ENCODE data around the gene AGAP1. TPM values are rescaled to one million over a fixed set of nuclear protein-coding genes. Genes with fewer than 3 reads are reported as not detected.

Gene AGAP1
- total and polyA plus RNA-seq, 2 donors = 1.7 to 3.0 TPM

- H3K4me3 ChIP-seq (ENCODE audit: low read length in 2 of 2) = no peak overlapping the region
- 96% methylated on average over 5 of the region's 5 CpGs for WGBS
- no peaks in the 10 kb centered on the region for H3K9me3 ChIP-seq (ENCODE audit: control insufficient read depth in 2 of 2, insufficient read depth in 1 of 2, low read length in 1 of 2)
- no peak for DNase-seq (ENCODE audit: low read depth in 6 of 9, low spot score in 9 of 9)
- no peaks in the 10 kb centered on the region for H3K4me1 ChIP-seq (ENCODE audit: control insufficient read depth in 2 of 2, insufficient read depth in 2 of 2, low read length in 2 of 2)
- no peak overlapping the region for H3K27ac ChIP-seq (ENCODE audit: low read depth in 1 of 2, low read length in 1 of 2)
- no peaks in the 10 kb centered on the region for H3K27me3 ChIP-seq (ENCODE audit: control insufficient read depth in 2 of 2, insufficient read depth in 1 of 2, low read length in 1 of 2)
- no peaks in the 10 kb centered on the region for H3K36me3 ChIP-seq (ENCODE audit: control insufficient read depth in 2 of 2, insufficient read depth in 2 of 2, low read length in 1 of 2)
Measured at GRCh38 chr2:235532307-235532706, 38.5 kb downstream of the AGAP1 start.

DNA sequence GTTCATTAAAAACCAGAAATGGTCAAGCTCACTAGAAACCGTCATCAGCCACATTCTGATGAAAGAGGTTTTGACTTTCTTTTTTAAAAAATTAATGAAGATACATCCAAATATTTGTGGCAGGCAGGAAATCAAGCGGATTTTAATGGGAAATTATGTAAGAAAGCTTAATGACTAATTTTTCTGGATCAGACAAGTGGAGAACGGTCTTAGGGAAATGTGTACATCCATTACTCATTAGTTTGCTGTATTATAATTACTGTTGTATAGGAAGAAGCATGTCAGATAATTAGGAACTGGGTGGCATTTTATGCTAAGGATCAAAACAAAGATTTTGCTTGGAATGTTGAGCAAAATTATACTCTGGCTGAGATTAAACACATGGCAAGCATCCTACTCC is 39.4 kb downstream of the AGAP1 start:
- DNase-seq (ENCODE audit: low read depth in 6 of 9, low spot score in 9 of 9) = no peak
- Histone ChIP-seq H3K4me3 (ENCODE audit: low read length in 2 of 2) (no peak overlapping the region), H3K27ac (ENCODE audit: low read depth in 1 of 2, low read length in 1 of 2) (no peak overlapping the region), H3K4me1 (ENCODE audit: control insufficient read depth in 2 of 2, insufficient read depth in 2 of 2, low read length in 2 of 2) (no peaks in the 10 kb centered on the region), H3K27me3 (ENCODE audit: control insufficient read depth in 2 of 2, insufficient read depth in 1 of 2, low read length in 1 of 2) (no peaks in the 10 kb centered on the region), H3K36me3 (ENCODE audit: control insufficient read depth in 2 of 2, insufficient read depth in 2 of 2, low read length in 1 of 2) (no peaks in the 10 kb centered on the region), H3K9me3 (ENCODE audit: control insufficient read depth in 2 of 2, insufficient read depth in 1 of 2, low read length in 1 of 2) (no peaks in the 10 kb centered on the region)
- 89% methylated on average over 3 of the region's 3 CpGs for WGBS

GRCh38 chr2:235533616-235534385 is 40.0 kb downstream of the AGAP1 start:
- no peak for DNase-seq (ENCODE audit: low read depth in 6 of 9, low spot score in 9 of 9)
- Histone ChIP-seq H3K36me3 (ENCODE audit: control insufficient read depth in 2 of 2, insufficient read depth in 2 of 2, low read length in 1 of 2) (no peaks in the 10 kb centered on the region), H3K4me3 (ENCODE audit: low read length in 2 of 2) (no peak overlapping the region), H3K27me3 (ENCODE audit: control insufficient read depth in 2 of 2, insufficient read depth in 1 of 2, low read length in 1 of 2) (no peaks in the 10 kb centered on the region), H3K9me3 (ENCODE audit: control insufficient read depth in 2 of 2, insufficient read depth in 1 of 2, low read length in 1 of 2) (no peaks in the 10 kb centered on the region), H3K27ac (ENCODE audit: low read depth in 1 of 2, low read length in 1 of 2) (no peak overlapping the region), H3K4me1 (ENCODE audit: control insufficient read depth in 2 of 2, insufficient read depth in 2 of 2, low read length in 2 of 2) (no peaks in the 10 kb centered on the region)
- 94% methylated on average over 20 of the region's 20 CpGs for WGBS

DNA sequence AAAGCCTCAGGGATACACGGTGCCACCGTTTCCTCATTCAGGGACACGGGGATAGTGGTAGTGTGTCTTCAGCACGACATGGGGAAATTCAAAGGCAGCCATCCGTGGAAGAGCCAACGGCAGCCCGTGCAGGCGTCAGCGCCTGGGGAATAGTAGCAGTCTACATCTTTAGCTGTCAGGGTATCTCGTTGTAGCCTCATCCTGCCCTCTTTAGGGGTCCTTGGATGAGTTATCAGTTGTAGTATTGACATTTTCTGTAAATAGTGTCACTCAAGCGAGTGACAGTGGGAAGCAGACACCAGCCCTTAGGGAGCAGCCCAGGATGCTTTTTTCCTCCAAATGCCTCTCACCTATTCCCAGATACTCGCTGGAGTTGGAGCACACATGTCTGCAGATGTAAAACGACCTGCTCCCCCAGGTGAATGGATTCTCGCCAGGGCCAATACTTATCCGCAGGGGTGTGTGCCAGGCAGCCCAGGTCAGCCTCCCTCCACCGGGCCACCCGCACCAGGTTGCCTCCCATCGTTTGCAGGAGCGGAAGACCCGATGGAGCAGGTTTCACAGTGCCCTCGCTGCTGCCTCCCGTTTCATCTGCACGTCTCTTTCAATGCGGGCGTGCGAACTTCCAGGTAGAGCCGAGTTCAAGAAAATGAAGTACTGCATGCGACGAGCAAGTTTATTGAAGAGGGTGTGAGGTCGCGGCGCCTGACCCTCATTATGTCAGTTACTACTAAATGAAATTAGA is 41.0 kb downstream of the AGAP1 start:
- Histone ChIP-seq H3K4me1 (ENCODE audit: control insufficient read depth in 2 of 2, insufficient read depth in 2 of 2, low read length in 2 of 2) (no peaks in the 10 kb centered on the region), H3K27ac (ENCODE audit: low read depth in 1 of 2, low read length in 1 of 2) (no peak overlapping the region), H3K4me3 (ENCODE audit: low read length in 2 of 2) (no peak overlapping the region), H3K9me3 (ENCODE audit: control insufficient read depth in 2 of 2, insufficient read depth in 1 of 2, low read length in 1 of 2) (no peaks in the 10 kb centered on the region), H3K27me3 (ENCODE audit: control insufficient read depth in 2 of 2, insufficient read depth in 1 of 2, low read length in 1 of 2) (no peaks in the 10 kb centered on the region), H3K36me3 (ENCODE audit: control insufficient read depth in 2 of 2, insufficient read depth in 2 of 2, low read length in 1 of 2) (no peaks in the 10 kb centered on the region)
- DNase-seq (ENCODE audit: low read depth in 6 of 9, low spot score in 9 of 9) = no peak
- WGBS = 90% methylated on average over 32 of the region's 32 CpGs

- Histone ChIP-seq H3K4me1 (ENCODE audit: control insufficient read depth in 2 of 2, insufficient read depth in 2 of 2, low read length in 2 of 2) (no peaks in the 10 kb centered on the region), H3K9me3 (ENCODE audit: control insufficient read depth in 2 of 2, insufficient read depth in 1 of 2, low read length in 1 of 2) (no peaks in the 10 kb centered on the region), H3K4me3 (ENCODE audit: low read length in 2 of 2) (no peak overlapping the region), H3K27ac (ENCODE audit: low read depth in 1 of 2, low read length in 1 of 2) (no peak overlapping the region), H3K36me3 (ENCODE audit: control insufficient read depth in 2 of 2, insufficient read depth in 2 of 2, low read length in 1 of 2) (no peaks in the 10 kb centered on the region), H3K27me3 (ENCODE audit: control insufficient read depth in 2 of 2, insufficient read depth in 1 of 2, low read length in 1 of 2) (no peaks in the 10 kb centered on the region)
- no peak for DNase-seq (ENCODE audit: low read depth in 6 of 9, low spot score in 9 of 9)
- WGBS = 91% methylated on average over 25 of the region's 25 CpGs
Measured at GRCh38 chr2:235535423-235536130, 41.7 kb downstream of the AGAP1 start.

DNA sequence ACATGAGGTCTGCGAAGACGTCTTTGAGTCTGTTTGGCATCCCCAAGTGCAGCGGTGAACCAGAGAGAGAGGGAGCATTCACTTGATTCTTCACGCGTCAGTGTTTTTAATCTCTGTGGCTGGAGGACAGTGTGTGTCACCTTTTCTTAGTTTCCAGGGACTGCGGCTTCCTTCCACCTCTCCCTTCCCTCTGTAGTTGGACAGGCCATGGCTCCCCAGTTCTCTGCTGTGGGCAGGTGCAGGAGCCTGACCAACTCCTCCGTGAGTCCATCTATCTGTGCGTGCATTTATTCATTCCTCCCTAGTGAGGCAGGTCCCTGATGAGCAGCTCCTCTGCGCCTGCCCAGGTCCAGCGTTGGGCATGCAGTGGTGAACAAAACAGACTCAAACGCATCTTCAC is 42.9 kb downstream of the AGAP1 start:
- no peak for DNase-seq (ENCODE audit: low read depth in 6 of 9, low spot score in 9 of 9)
- 97% methylated on average over 11 of the region's 11 CpGs for WGBS
- H3K36me3 ChIP-seq (ENCODE audit: control insufficient read depth in 2 of 2, insufficient read depth in 2 of 2, low read length in 1 of 2) = no peaks in the 10 kb centered on the region

GRCh38 chr2:235537186-235537585 is 43.3 kb downstream of the AGAP1 start:
- WGBS = 97% methylated on average over 7 of the region's 7 CpGs
- no peak for DNase-seq (ENCODE audit: low read depth in 6 of 9, low spot score in 9 of 9)
- Histone ChIP-seq H3K27me3 (ENCODE audit: control insufficient read depth in 2 of 2, insufficient read depth in 1 of 2, low read length in 1 of 2) (no peaks in the 10 kb centered on the region), H3K9me3 (ENCODE audit: control insufficient read depth in 2 of 2, insufficient read depth in 1 of 2, low read length in 1 of 2) (no peaks in the 10 kb centered on the region), H3K27ac (ENCODE audit: low read depth in 1 of 2, low read length in 1 of 2) (no peak overlapping the region), H3K4me3 (ENCODE audit: low read length in 2 of 2) (no peak overlapping the region), H3K36me3 (ENCODE audit: control insufficient read depth in 2 of 2, insufficient read depth in 2 of 2, low read length in 1 of 2) (no peaks in the 10 kb centered on the region), H3K4me1 (ENCODE audit: control insufficient read depth in 2 of 2, insufficient read depth in 2 of 2, low read length in 2 of 2) (no peaks in the 10 kb centered on the region)

More for the DNA sequence above, 42.9 kb downstream of the AGAP1 start:
- H3K4me3 ChIP-seq (ENCODE audit: low read length in 2 of 2) = no peak overlapping the region
- no peak overlapping the region for H3K27ac ChIP-seq (ENCODE audit: low read depth in 1 of 2, low read length in 1 of 2)
- H3K9me3 ChIP-seq (ENCODE audit: control insufficient read depth in 2 of 2, insufficient read depth in 1 of 2, low read length in 1 of 2) = no peaks in the 10 kb centered on the region
- H3K4me1 ChIP-seq (ENCODE audit: control insufficient read depth in 2 of 2, insufficient read depth in 2 of 2, low read length in 2 of 2) = no peaks in the 10 kb centered on the region
- no peaks in the 10 kb centered on the region for H3K27me3 ChIP-seq (ENCODE audit: control insufficient read depth in 2 of 2, insufficient read depth in 1 of 2, low read length in 1 of 2)

DNA sequence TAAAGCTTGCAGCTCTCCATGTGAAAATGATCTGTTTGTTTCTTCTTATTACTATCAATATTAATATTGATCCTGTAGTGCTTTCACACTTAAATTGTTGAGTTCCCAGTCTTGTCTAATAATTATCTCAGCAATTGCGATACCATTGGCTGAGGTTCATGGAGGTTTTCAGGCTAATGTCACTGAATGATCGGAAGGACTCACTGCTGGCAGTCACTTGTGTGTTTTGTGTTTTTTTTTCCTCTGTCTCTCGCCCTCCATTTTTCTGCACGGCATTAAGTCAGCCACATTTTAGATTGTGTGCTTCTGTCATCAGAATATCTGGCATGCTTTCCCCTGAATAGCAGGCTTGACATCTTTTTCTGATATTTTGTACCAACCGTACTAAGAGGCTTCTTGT is 43.7 kb downstream of the AGAP1 start:
- H3K4me1 ChIP-seq (ENCODE audit: control insufficient read depth in 2 of 2, insufficient read depth in 2 of 2, low read length in 2 of 2) = no peaks in the 10 kb centered on the region

GRCh38 chr2:235538144-235538639 is 44.3 kb downstream of the AGAP1 start:
- WGBS = 85% methylated on average over 7 of the region's 7 CpGs
- H3K27me3 ChIP-seq (ENCODE audit: control insufficient read depth in 2 of 2, insufficient read depth in 1 of 2, low read length in 1 of 2) = no peaks in the 10 kb centered on the region
- H3K36me3 ChIP-seq (ENCODE audit: control insufficient read depth in 2 of 2, insufficient read depth in 2 of 2, low read length in 1 of 2) = no peaks in the 10 kb centered on the region
- H3K4me3 ChIP-seq (ENCODE audit: low read length in 2 of 2) = no peak overlapping the region
- H3K27ac ChIP-seq (ENCODE audit: low read depth in 1 of 2, low read length in 1 of 2) = no peak overlapping the region
- H3K4me1 ChIP-seq (ENCODE audit: control insufficient read depth in 2 of 2, insufficient read depth in 2 of 2, low read length in 2 of 2) = no peaks in the 10 kb centered on the region
- no peak for DNase-seq (ENCODE audit: low read depth in 6 of 9, low spot score in 9 of 9)
- no peaks in the 10 kb centered on the region for H3K9me3 ChIP-seq (ENCODE audit: control insufficient read depth in 2 of 2, insufficient read depth in 1 of 2, low read length in 1 of 2)

More for the DNA sequence above, 43.7 kb downstream of the AGAP1 start:
- no peak overlapping the region for H3K27ac ChIP-seq (ENCODE audit: low read depth in 1 of 2, low read length in 1 of 2)
- DNase-seq (ENCODE audit: low read depth in 6 of 9, low spot score in 9 of 9) = no peak
- no peaks in the 10 kb centered on the region for H3K9me3 ChIP-seq (ENCODE audit: control insufficient read depth in 2 of 2, insufficient read depth in 1 of 2, low read length in 1 of 2)
- no peaks in the 10 kb centered on the region for H3K27me3 ChIP-seq (ENCODE audit: control insufficient read depth in 2 of 2, insufficient read depth in 1 of 2, low read length in 1 of 2)
- H3K4me3 ChIP-seq (ENCODE audit: low read length in 2 of 2) = no peak overlapping the region
- H3K36me3 ChIP-seq (ENCODE audit: control insufficient read depth in 2 of 2, insufficient read depth in 2 of 2, low read length in 1 of 2) = no peaks in the 10 kb centered on the region
- WGBS = 89% methylated on average over 5 of the region's 5 CpGs
